Activated T-cell treated with anti-CD3 and anti-CD28 coated beads, Interleukin-2, amount 50 U/mL, for 1 hour (primary cell): Measurements from ENCODE around the gene PRMT7.

Source experiments
- DNase-seq: peaks from one replicate; pipeline ENCODE4 v3.0.0-alpha.2; 2020

PRMT7 gene

GRCh38 chr16:68367030-68367429 lies 56.2 kb downstream of the PRMT7 start:
- no peak for DNase-seq

GRCh38 chr16:68367440-68367839 lies 56.6 kb downstream of the PRMT7 start:
- DNase-seq, result no peak

GRCh38 chr16:68367891-68368290 lies 57.1 kb downstream of the PRMT7 start:
- DNase-seq, result no peak

GRCh38 chr16:68368301-68368888 lies 57.6 kb downstream of the PRMT7 start:
- no peak for DNase-seq

GRCh38 chr16:68369168-68369567 lies 58.3 kb downstream of the PRMT7 start:
- DNase-seq, result no peak

- peak; percentile 44 for DNase-seq
Observed at GRCh38 chr16:68369697-68370580, 59.1 kb downstream of the PRMT7 start.

- DNase-seq, result peak; percentile 44
Observed at GRCh38 chr16:68370581-68371275, 59.9 kb downstream of the PRMT7 start.

- DNase-seq, result no peak
Observed at GRCh38 chr16:68371276-68371651, 60.4 kb downstream of the PRMT7 start.

GRCh38 chr16:68371706-68372380 lies 61.0 kb downstream of the PRMT7 start:
- DNase-seq, result no peak

- no peak for DNase-seq
Observed at GRCh38 chr16:68372381-68372720, 61.5 kb downstream of the PRMT7 start.

GRCh38 chr16:68372806-68373205 lies 62.0 kb downstream of the PRMT7 start:
- DNase-seq, result no peak

GRCh38 chr16:68373528-68374245 lies 62.9 kb downstream of the PRMT7 start:
- DNase-seq, result no peak

GRCh38 chr16:68374246-68374805 lies 63.5 kb downstream of the PRMT7 start:
- no peak for DNase-seq

GRCh38 chr16:68374961-68375660 lies 64.3 kb downstream of the PRMT7 start:
- no peak for DNase-seq

- DNase-seq, result no peak
Observed at GRCh38 chr16:68375801-68376536, 65.2 kb downstream of the PRMT7 start.

- DNase-seq, result no peak
Observed at GRCh38 chr16:68376590-68376989, 65.8 kb downstream of the PRMT7 start.

- DNase-seq, result no peak
Observed at GRCh38 chr16:68377221-68377620, 66.4 kb downstream of the PRMT7 start.

GRCh38 chr16:68377667-68378393 lies 67.0 kb downstream of the PRMT7 start:
- DNase-seq, result no peak

GRCh38 chr16:68378436-68379415 lies 67.9 kb downstream of the PRMT7 start:
- no peak for DNase-seq
